ENCODE results near the gene CD14.
"Not testable (repeated sequence)": the region's sequence is repeated elsewhere in the genome, so short reads cannot be mapped to it uniquely, and the experiment has no call there.

Gene CD14

DNA sequence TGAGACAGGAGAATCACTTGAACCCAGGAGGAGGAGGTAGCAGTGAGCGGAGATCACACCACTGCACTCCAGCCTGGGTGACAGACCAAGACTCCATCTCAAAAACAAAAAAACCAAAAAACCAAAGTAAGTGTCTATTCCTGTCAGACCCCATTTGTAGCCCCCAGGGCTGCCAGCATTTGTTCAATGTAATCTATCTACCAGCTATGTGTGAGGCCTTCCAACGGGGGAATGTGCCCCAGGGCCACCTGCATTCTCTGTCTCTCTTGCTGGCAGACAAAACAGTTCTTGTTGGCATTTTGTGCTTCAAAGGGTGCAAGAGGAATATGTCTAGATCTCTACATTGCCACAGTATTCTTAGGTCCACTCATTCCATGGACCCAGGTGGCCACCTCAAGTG is 34.1 kb downstream of the CD14 start:
- no peak overlapping the region for H3K4me3 ChIP-seq (ENCODE audit: low read depth, low read length)

DNA sequence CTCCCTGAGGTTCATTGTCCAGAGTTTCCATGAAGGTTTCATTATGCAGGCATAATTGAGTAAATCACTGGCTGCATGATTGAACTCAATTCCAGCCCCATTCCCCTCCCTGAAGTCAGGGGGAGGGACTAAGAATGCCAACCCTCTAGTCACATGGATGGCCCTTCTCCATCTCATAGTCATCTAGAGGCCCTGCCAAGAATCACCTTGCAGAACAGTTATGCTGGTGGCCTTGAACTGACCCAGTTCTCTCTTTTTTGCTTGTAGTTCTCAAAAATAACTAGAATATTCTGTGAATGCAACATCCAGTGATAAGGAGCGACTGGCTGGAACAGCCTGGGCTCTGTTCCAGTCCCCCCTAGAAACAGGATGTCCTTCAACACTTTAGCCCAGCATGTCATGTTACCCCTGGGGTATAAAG is 36.6 kb downstream of the CD14 start:
- H3K4me3 ChIP-seq (ENCODE audit: low read depth, low read length): no peak overlapping the region

DNA sequence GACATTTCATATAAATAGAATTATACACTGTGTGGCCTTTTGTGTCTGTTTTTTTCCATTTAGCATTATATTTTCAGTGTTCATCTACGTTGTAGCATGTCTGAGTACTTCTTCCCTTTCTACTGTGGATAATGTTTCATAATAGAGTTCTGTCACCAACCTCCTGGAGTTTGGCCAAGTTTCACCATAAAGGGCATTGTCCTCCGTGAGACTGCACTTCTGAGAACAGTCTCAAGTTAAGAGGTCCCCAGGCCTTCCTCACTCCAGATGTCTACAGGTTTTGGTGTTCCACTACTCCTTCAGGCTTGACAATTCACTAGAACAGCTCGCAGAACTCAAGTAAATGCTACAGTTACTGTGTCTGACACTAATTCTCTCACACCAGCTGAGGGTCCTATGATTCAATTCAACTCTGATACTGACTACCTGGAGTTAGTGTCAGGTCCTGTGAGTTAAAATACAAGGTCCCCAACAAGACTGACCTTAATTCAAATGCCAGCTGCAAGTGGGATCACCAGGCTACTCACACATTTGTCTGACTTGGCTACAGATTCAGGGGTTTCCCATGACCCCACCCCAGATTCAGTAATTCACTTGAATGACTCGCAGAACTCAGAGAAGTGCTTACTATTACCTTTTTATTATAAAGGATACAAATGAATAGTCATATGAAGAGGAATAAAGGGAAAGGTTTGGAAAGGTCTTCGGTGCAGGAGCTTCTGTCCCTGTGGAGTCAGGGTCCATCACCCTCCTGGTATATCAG is 37.3 kb downstream of the CD14 start:
- no peak overlapping the region for H3K4me3 ChIP-seq (ENCODE audit: low read depth, low read length)

DNA sequence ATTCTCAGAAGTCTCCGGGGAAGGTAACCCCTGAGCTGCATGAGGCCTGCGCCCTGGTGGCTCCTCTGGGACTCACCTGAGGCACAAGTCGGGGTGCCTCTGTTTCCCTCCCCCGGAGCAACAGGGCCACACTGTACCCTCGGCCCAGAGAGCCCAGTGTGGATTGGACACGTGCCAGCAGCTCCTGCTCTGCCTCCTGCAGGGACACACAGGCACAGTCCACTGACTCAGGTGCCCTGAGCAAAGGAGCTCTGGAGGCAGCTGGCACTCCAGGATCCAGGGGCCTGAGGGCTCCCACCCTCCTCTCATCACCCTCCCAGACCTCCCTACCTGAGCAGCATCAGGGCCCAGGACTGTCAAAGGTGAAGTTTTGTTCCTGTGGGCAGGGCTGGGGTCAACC is 38.8 kb downstream of the CD14 start:
- H3K4me3 ChIP-seq (ENCODE audit: low read depth, low read length): no peak overlapping the region

DNA sequence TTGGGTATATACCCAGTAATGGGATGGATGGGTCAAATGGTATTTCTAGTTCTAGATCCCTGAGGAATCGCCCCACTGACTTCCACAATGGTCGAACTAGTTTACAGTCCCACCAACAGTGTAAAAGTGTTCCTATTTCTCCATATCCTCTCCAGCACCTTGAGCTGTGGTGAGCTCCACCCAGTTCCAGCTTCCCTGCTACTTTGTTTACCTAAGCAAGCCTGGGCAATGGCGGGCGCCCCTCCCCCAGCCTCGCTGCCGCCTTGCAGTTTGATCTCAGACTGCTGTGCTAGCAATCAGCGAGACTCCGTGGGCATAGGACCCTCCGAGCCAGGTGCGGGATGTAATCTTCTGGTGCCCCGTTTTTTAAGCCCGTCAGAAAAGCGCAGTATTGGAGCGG is 39.9 kb downstream of the CD14 start:
- not testable (repeated sequence) for H3K4me3 ChIP-seq (ENCODE audit: low read depth, low read length)

DNA sequence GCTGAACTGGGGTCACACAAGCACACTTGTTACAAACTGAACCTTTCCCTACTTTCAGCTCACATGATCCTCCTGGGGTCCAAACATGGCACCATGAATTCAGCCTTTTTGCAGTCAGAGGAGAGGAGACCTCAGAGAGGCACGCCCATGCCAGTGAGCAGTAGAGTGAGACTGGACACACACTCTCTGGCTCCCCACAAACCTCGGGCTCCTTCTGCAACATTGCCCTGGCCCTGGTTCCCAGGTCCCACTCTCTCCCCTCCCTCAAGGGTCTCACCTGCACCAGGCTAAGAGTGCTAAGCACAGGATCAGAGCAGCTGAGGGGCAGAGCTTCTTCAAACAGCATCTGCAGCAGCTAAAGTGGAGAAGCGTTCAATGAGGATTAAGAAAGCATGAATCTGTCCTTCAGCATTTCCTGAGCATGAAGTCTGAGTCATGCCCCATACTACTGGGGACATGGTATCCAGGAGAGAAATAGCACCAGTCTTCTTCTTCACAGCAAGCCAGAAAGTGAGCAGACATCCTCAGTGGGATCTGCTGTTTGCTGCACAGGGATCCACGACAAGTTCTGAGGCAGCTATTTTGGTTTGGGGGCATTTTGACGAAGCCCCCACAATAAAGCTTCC is 41.1 kb downstream of the CD14 start:
- no peak overlapping the region for H3K4me3 ChIP-seq (ENCODE audit: low read depth, low read length)

DNA sequence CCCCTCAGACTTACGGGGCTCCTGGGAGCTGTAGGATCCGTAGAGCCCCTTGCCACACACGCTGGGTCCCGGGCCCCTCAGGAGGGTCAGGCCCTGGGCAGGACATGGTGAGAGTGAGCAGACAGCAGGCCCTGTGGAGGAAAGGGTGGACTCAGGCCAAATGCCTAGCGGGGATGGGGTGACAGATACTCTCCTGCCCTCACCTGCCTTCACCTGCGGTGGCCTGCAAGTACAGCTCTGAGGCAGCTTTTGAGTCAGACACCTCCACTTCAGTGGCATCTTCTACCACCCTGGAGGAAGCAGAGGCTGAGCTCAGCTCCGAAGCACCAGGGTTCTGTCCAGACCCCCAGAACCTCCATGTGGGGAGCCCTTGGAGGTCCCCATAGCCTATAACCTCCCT is 42.1 kb downstream of the CD14 start:
- no peak overlapping the region for H3K4me3 ChIP-seq (ENCODE audit: low read depth, low read length)

DNA sequence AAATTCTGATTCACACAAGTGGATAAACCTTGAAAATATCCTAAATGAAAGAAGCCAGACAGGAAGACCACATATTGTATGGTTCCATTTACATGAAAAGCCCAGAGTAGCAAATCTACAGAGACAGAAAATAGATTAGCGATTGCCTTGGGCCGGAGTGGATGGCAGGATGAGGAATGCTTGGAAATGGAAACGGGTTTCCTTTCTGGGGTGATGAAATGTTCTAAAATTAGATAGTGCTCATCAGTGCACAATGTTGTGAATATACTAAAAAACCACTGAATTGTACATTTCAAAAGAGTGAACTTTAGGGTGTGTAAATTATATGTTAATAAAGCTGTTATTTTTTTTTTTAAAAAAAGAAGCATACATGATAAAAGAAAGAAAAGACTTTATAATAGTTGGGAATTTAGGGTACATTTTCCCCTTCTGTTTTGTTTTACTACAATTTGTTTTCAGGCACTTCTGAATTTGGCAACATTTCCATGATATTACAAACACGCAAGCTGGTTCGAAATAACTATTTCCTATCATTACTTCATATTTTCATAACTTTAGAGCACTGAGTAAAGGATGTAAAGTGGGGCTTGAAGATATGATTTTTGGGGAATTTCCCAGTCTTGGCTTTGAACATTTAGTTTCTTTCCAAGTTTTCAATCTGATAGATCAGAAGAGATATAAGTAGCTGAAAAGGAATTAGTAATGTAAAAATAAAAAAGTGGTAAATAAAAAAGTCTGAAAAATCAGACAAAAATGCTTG is 44.5 kb downstream of the CD14 start:
- no peak overlapping the region for H3K4me3 ChIP-seq (ENCODE audit: low read depth, low read length)

DNA sequence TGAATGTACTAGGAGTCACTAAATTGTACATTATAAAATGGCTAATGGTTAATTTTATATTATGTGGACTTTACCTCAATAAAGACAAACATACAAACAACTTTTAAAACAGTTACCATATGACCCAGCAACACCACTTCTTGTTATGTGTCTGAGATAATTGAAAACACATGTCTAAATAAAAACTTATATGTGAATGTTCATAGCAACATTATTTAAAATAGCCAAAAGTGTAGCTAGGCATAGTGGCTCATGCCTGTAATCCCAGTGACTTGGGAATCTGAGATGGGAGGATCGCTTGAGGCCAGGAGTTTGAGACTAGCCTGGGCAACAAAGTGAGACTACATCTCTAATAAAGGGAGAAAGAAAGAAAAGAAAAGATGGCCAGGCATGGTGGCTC is 45.5 kb downstream of the CD14 start:
- no peak overlapping the region for H3K4me3 ChIP-seq (ENCODE audit: low read depth, low read length)

Data from iPS-11a (cell line).